OCI-LY1 (cell line): ENCODE data around the gene PPP1R9A.

ENCODE experiments used
- H2AFZ ChIP-seq: fragments of 200-600 bp; sonication (generic), shearing (Covaris generic); 2 replicates; pipeline ENCODE4 v1.6.0; 2014; ENCODE audit warnings: antibody characterized with exemption, mild to moderate bottlenecking, low read length
- H3F3A ChIP-seq: fragments of 200-600 bp; sonication (generic), shearing (Covaris generic); 2 replicates; pipeline ENCODE4 v1.6.0; 2014; ENCODE audit warnings: mild to moderate bottlenecking, antibody characterized with exemption, low read length, moderate library complexity; ENCODE audit not compliant: insufficient read depth
- H3K27ac ChIP-seq: fragments of 200-600 bp; sonication (generic); 2 replicates; pipeline ENCODE4 v1.5.1; 2014; ENCODE audit warnings: low read length, mixed run types, mild to moderate bottlenecking, low read depth; ENCODE audit not compliant: poor library complexity, severe bottlenecking
- H3K27me3 ChIP-seq: fragments of 200-600 bp; sonication (generic); 2 replicates; pipeline ENCODE4 v1.6.0; 2014; ENCODE audit warnings: antibody characterized with exemption, mild to moderate bottlenecking, low read length, moderate library complexity; ENCODE audit not compliant: insufficient read depth
- H3K36me3 ChIP-seq: fragments of 200-600 bp; sonication (generic); 2 replicates; pipeline ENCODE4 v1.6.1; 2014; ENCODE audit warnings: mild to moderate bottlenecking, antibody characterized with exemption, low read length, moderate library complexity, mixed read lengths; ENCODE audit not compliant: insufficient read depth
- H3K4me1 ChIP-seq: fragments of 200-600 bp; sonication (generic); 2 replicates; pipeline ENCODE4 v1.5.1; 2014; ENCODE audit warnings: mild to moderate bottlenecking, low read length, moderate library complexity; ENCODE audit not compliant: insufficient read depth, severe bottlenecking
- H3K4me2 ChIP-seq: fragments of 200-600 bp; sonication (generic), shearing (Covaris generic); 2 replicates; pipeline ENCODE4 v1.6.1; 2014; ENCODE audit warnings: low read length
- H3K4me3 ChIP-seq: fragments of 200-600 bp; sonication (generic); 2 replicates; pipeline ENCODE4 v1.5.1; 2014; ENCODE audit warnings: low read length, low read depth, mild to moderate bottlenecking, mixed read lengths; ENCODE audit not compliant: poor library complexity, severe bottlenecking
- H3K79me2 ChIP-seq: fragments of 200-600 bp; shearing (Covaris generic); 2 replicates; pipeline ENCODE4 v1.6.1; 2016; ENCODE audit warnings: mixed run types, low read length, mixed read lengths; ENCODE audit not compliant: insufficient read depth
- H3K9ac ChIP-seq: fragments of 200-600 bp; sonication (generic), shearing (Covaris generic); 2 replicates; pipeline ENCODE4 v1.6.1; 2014; ENCODE audit warnings: mild to moderate bottlenecking, low read length, mixed read lengths
- H3K9me2 ChIP-seq: fragments of 200-600 bp; sonication (generic), shearing (Covaris generic); 2 replicates; pipeline ENCODE4 v1.6.1; 2014; ENCODE audit warnings: low read depth, mild to moderate bottlenecking, low read length, mixed read lengths
- H3K9me3 ChIP-seq: fragments of 200-600 bp; shearing (Covaris generic); 2 replicates; pipeline ENCODE4 v1.6.1; 2014; ENCODE audit warnings: low read length, mixed read lengths
- H4K20me1 ChIP-seq: fragments of 200-600 bp; sonication (generic), shearing (Covaris generic); 2 replicates; pipeline ENCODE4 v1.6.0; 2016; ENCODE audit warnings: mild to moderate bottlenecking, low read length; ENCODE audit not compliant: insufficient read depth
- CTCF ChIP-seq: fragments of 200-600 bp; sonication (generic), shearing (Covaris generic); IDR thresholded peaks from 2 replicates; pipeline ENCODE4 v1.5.1; 2017; ENCODE audit warnings: mild to moderate bottlenecking, antibody characterized with exemption, low read length, moderate library complexity, mixed read lengths
- EZH2 ChIP-seq: fragments of 200-600 bp; sonication (generic), shearing (Covaris generic); IDR thresholded peaks from 2 replicates; pipeline ENCODE4 v1.8.0; 2017; ENCODE audit warnings: borderline replicate concordance, mixed run types, mild to moderate bottlenecking, antibody characterized with exemption, low read length, moderate library complexity, mixed read lengths

PPP1R9A gene

GRCh38 chr7:95088536-95089215, 181.3 kb downstream of the PPP1R9A start:
- H3K27ac ChIP-seq: no peak overlapping the region
- no peaks in the 10 kb centered on the region for H4K20me1 ChIP-seq
- no peaks in the 10 kb centered on the region for H3F3A ChIP-seq
- TF ChIP-seq CTCF (no peak), EZH2 (no peak)
- no peaks in the 10 kb centered on the region for H3K79me2 ChIP-seq
- no peaks in the 10 kb centered on the region for H3K9me3 ChIP-seq
- H3K9ac ChIP-seq: no peak overlapping the region
- H3K4me2 ChIP-seq: no peak overlapping the region
- H3K4me1 ChIP-seq: no peaks in the 10 kb centered on the region
- peaks cover 1% of the 10 kb centered on the region; the same call in 1 of the 2 replicates for H3K27me3 ChIP-seq
- no peaks in the 10 kb centered on the region for H3K36me3 ChIP-seq
- no peak overlapping the region for H3K4me3 ChIP-seq
- H3K9me2 ChIP-seq: no peaks in the 10 kb centered on the region
- H2AFZ ChIP-seq: no peak overlapping the region

- H3K27me3 ChIP-seq: peaks cover 4% of the 10 kb centered on the region; the same call in 1 of the 2 replicates
- no peak overlapping the region for H3K27ac ChIP-seq
- no peaks in the 10 kb centered on the region for H3K9me3 ChIP-seq
- H4K20me1 ChIP-seq: no peaks in the 10 kb centered on the region
- H3F3A ChIP-seq: no peaks in the 10 kb centered on the region
- H3K79me2 ChIP-seq: no peaks in the 10 kb centered on the region
- no peak overlapping the region for H2AFZ ChIP-seq
- H3K9ac ChIP-seq: no peak overlapping the region
- no peaks in the 10 kb centered on the region for H3K36me3 ChIP-seq
- no peaks in the 10 kb centered on the region for H3K9me2 ChIP-seq
- no peak overlapping the region for H3K4me2 ChIP-seq
- no peak overlapping the region for H3K4me3 ChIP-seq
- no peaks in the 10 kb centered on the region for H3K4me1 ChIP-seq
- TF ChIP-seq CTCF: no peak
- TF ChIP-seq EZH2: no peak
Observed at GRCh38 chr7:95089414-95090315, 182.3 kb downstream of the PPP1R9A start.

- H2AFZ ChIP-seq: no peak overlapping the region
- H3K27ac ChIP-seq: no peak overlapping the region
- peaks cover 4% of the 10 kb centered on the region; the same call in 1 of the 2 replicates for H3K27me3 ChIP-seq
- no peaks in the 10 kb centered on the region for H3K79me2 ChIP-seq
- no peak overlapping the region for H3K4me3 ChIP-seq
- H4K20me1 ChIP-seq: no peaks in the 10 kb centered on the region
- no peak for TF ChIP-seq EZH2
- TF ChIP-seq CTCF: no peak
- H3K9ac ChIP-seq: no peak overlapping the region
- no peaks in the 10 kb centered on the region for H3K9me3 ChIP-seq
- H3K4me1 ChIP-seq: no peaks in the 10 kb centered on the region
- H3K9me2 ChIP-seq: no peaks in the 10 kb centered on the region
- H3F3A ChIP-seq: no peaks in the 10 kb centered on the region
- H3K36me3 ChIP-seq: no peaks in the 10 kb centered on the region
- H3K4me2 ChIP-seq: no peak overlapping the region
Observed at GRCh38 chr7:95092324-95092723, 184.9 kb downstream of the PPP1R9A start.
